Measurements from ENCODE around the gene TRMT1.

DNA sequence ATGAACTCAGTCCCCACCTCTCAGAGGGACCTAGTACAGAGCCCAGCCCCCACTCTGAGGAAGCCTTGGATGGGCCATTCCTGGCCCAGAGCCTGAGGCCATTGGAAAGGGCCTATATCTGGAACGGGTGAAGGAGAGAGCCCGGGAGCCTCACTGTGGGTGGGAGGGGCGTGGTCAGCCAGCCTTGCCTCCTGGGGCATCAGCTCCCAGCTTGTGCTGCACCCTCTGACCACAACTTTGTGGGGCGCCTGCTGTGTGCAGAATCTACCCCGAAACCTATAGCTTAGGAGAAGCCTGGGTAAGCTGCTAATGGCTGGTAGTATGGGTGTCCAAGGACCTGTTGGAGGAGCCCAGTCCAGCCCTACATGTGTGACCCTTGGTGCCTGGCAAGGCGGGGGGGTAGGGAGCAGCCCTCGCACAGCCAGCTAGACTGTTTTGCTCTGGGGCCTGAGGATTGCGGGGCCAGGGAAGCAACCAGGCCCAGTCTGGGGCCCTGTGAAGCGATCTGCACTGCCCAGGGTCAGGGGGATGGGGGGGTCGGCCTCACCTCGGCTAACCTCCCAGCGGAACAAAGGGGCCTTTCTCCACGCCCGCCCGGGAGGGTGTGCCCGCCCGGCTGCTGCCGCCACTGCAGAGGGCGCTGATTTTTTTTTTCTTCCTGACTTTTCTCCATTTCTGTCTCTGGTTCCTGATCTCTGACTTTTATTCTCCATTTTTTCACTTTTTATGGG, 56.1 kb downstream of the TRMT1 start:
- TF ChIP-seq, protein P1, sequence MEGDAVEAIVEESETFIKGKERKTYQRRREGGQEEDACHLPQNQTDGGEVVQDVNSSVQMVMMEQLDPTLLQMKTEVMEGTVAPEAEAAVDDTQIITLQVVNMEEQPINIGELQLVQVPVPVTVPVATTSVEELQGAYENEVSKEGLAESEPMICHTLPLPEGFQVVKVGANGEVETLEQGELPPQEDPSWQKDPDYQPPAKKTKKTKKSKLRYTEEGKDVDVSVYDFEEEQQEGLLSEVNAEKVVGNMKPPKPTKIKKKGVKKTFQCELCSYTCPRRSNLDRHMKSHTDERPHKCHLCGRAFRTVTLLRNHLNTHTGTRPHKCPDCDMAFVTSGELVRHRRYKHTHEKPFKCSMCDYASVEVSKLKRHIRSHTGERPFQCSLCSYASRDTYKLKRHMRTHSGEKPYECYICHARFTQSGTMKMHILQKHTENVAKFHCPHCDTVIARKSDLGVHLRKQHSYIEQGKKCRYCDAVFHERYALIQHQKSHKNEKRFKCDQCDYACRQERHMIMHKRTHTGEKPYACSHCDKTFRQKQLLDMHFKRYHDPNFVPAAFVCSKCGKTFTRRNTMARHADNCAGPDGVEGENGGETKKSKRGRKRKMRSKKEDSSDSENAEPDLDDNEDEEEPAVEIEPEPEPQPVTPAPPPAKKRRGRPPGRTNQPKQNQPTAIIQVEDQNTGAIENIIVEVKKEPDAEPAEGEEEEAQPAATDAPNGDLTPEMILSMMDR (IDR thresholded peaks at IDR 0.05; ENCODE audit: borderline replicate concordance, extremely low read depth, low read length, poor library complexity, severe bottlenecking) = no peak
- TF ChIP-seq EZH2 (IDR thresholded peaks at IDR 0.05; ENCODE audit: borderline replicate concordance, low read depth, low read length, severe bottlenecking) = no peak

Data from DND-41 (cell line).